H9 (cell line): Measurements from ENCODE around the gene RERE. TPM values are rescaled to one million over a fixed set of nuclear protein-coding genes. Genes with fewer than 3 reads are reported as not detected.

Source experiments
- DNase-seq: peaks from one replicate; pipeline ENCODE4 v3.0.0-alpha.2; 2017
- H2AFZ ChIP-seq: one replicate; pipeline ENCODE4 v1.6.1; 2013; ENCODE audit warnings: mild to moderate bottlenecking, low read length, control low read depth, moderate library complexity
- H2AK5ac ChIP-seq: 2 replicates; pipeline ENCODE4 v1.6.1; 2013; ENCODE audit warnings: low read length, control low read depth, mixed read lengths; ENCODE audit not compliant: insufficient read length
- H2BK120ac ChIP-seq: one replicate; pipeline ENCODE4 v1.6.1; 2013; ENCODE audit warnings: low read depth, mild to moderate bottlenecking, low read length, control low read depth, inconsistent platforms; ENCODE audit not compliant: poor library complexity, severe bottlenecking
- H2BK12ac ChIP-seq: 2 replicates; pipeline ENCODE4 v1.6.1; 2013; ENCODE audit warnings: low read length, control low read depth, mixed read lengths, low read depth; ENCODE audit not compliant: insufficient read length
- H2BK15ac ChIP-seq: 2 replicates; pipeline ENCODE4 v1.6.1; 2013; ENCODE audit warnings: low read depth, low read length, control low read depth
- H2BK20ac ChIP-seq: one replicate; pipeline ENCODE4 v1.6.1; 2013; ENCODE audit warnings: low read depth, mild to moderate bottlenecking, low read length, control low read depth, inconsistent platforms; ENCODE audit not compliant: poor library complexity, severe bottlenecking
- H2BK5ac ChIP-seq: 2 replicates; pipeline ENCODE4 v1.6.1; 2013; ENCODE audit warnings: low read length, control low read depth, mixed read lengths; ENCODE audit not compliant: insufficient read length
- H3K14ac ChIP-seq: 2 replicates; pipeline ENCODE4 v1.6.1; 2013; ENCODE audit warnings: low read length, control low read depth; ENCODE audit not compliant: insufficient read depth
- H3K18ac ChIP-seq: 2 replicates; pipeline ENCODE4 v1.6.1; 2013; ENCODE audit warnings: low read depth, mild to moderate bottlenecking, mixed read lengths, low read length, control low read depth; ENCODE audit not compliant: insufficient read length
- H3K23ac ChIP-seq: 2 replicates; pipeline ENCODE4 v1.6.1; 2013; ENCODE audit warnings: low read length, control low read depth, mixed read lengths, low read depth; ENCODE audit not compliant: insufficient read length
- H3K23me2 ChIP-seq: 2 replicates; pipeline ENCODE4 v1.6.1; 2013; ENCODE audit warnings: low read depth, mild to moderate bottlenecking, mixed read lengths, low read length, control low read depth; ENCODE audit not compliant: insufficient read length, poor library complexity, severe bottlenecking
- H3K27ac ChIP-seq: 2 replicates; pipeline ENCODE4 v1.5.1; 2013; ENCODE audit warnings: low read length, control low read depth, mixed read lengths, low read depth; ENCODE audit not compliant: insufficient read length
- H3K27me3 ChIP-seq: 2 replicates; pipeline ENCODE4 v1.6.1; 2013; ENCODE audit warnings: low read length, control low read depth, inconsistent platforms; ENCODE audit not compliant: insufficient read depth
- H3K4ac ChIP-seq: 2 replicates; pipeline ENCODE4 v1.6.1; 2013; ENCODE audit warnings: low read depth, mild to moderate bottlenecking, control low read depth, inconsistent platforms, low read length, moderate library complexity
- H3K4me1 ChIP-seq: 2 replicates; pipeline ENCODE4 v1.6.1; 2013; ENCODE audit warnings: low read length, control low read depth, inconsistent platforms; ENCODE audit not compliant: insufficient read depth
- H3K4me2 ChIP-seq: 2 replicates; pipeline ENCODE4 v1.6.1; 2013; ENCODE audit warnings: low read length, control low read depth, mixed read lengths; ENCODE audit not compliant: insufficient read length, insufficient read depth
- H3K56ac ChIP-seq: 2 replicates; pipeline ENCODE4 v1.6.1; 2013; ENCODE audit warnings: low read depth, mild to moderate bottlenecking, mixed read lengths, low read length, control low read depth; ENCODE audit not compliant: insufficient read length
- H3K79me1 ChIP-seq: 2 replicates; pipeline ENCODE4 v1.6.1; 2013; ENCODE audit warnings: low read depth, mild to moderate bottlenecking, moderate library complexity, low read length, control low read depth, inconsistent platforms; ENCODE audit not compliant: insufficient read depth, poor library complexity, severe bottlenecking
- H3K79me2 ChIP-seq: 2 replicates; pipeline ENCODE4 v1.6.1; 2013; ENCODE audit warnings: low read length, control low read depth, inconsistent platforms; ENCODE audit not compliant: insufficient read depth
- H3K9ac ChIP-seq: 2 replicates; pipeline ENCODE4 v1.6.1; 2013; ENCODE audit warnings: low read length, control low read depth, mixed read lengths; ENCODE audit not compliant: insufficient read length; ENCODE audit errors: extremely low read depth
- H3K9me3 ChIP-seq: one replicate; pipeline ENCODE4 v1.6.1; 2013; ENCODE audit warnings: low read depth, low read length, inconsistent platforms; ENCODE audit not compliant: control insufficient read depth
- H3T11ph ChIP-seq: one replicate; pipeline ENCODE4 v1.6.1; 2013; ENCODE audit warnings: mild to moderate bottlenecking, low read length, control low read depth, inconsistent platforms
- H4K20me1 ChIP-seq: one replicate; pipeline ENCODE4 v1.6.1; 2013; ENCODE audit not compliant: control insufficient read depth, insufficient read length, insufficient read depth
- H4K5ac ChIP-seq: 2 replicates; pipeline ENCODE4 v1.6.1; 2013; ENCODE audit warnings: low read depth, mild to moderate bottlenecking, mixed read lengths, low read length, control low read depth; ENCODE audit not compliant: insufficient read length
- H4K8ac ChIP-seq: replicated peaks from 2 replicates; pipeline ENCODE4 v1.6.1; 2013; ENCODE audit warnings: low read length, control low read depth, mixed read lengths, low read depth; ENCODE audit not compliant: insufficient read length
- H4K91ac ChIP-seq: 2 replicates; pipeline ENCODE4 v1.6.1; 2013; ENCODE audit warnings: low read depth, mild to moderate bottlenecking, moderate library complexity, mixed read lengths, low read length, control low read depth; ENCODE audit not compliant: insufficient read length
- H3K27ac Mint-ChIP-seq, 3 experiments: 2 replicates in 2 of 3; 3 replicates in 1 of 3; pipeline ENCODE4 v1.8.0; 2020 to 2021; ENCODE audit warnings: mixed read lengths in 3 of 3, mild to moderate bottlenecking in 1 of 3, moderate library complexity in 1 of 3
- H3K27me3 Mint-ChIP-seq: 2 replicates; pipeline ENCODE4 v1.8.0; 2021; ENCODE audit warnings: low read depth, mild to moderate bottlenecking, moderate library complexity, mixed read lengths
- H3K36me3 Mint-ChIP-seq, 3 experiments: 2 replicates in 2 of 3; 3 replicates in 1 of 3; pipeline ENCODE4 v1.8.0; 2020 to 2021; ENCODE audit warnings: low read depth in 3 of 3, mixed read lengths in 3 of 3; ENCODE audit not compliant: insufficient read depth in 1 of 3
- H3K4me1 Mint-ChIP-seq, 2 experiments: 2 replicates each; pipeline ENCODE4 v1.8.0; 2020; ENCODE audit warnings: mixed read lengths in 2 of 2
- H3K4me3 Mint-ChIP-seq, 2 experiments: 2 replicates in 1 of 2; 3 replicates in 1 of 2; pipeline ENCODE4 v1.8.0; 2020 to 2021; ENCODE audit warnings: mild to moderate bottlenecking in 2 of 2, mixed read lengths in 2 of 2, moderate library complexity in 1 of 2
- H3K9me3 Mint-ChIP-seq, 2 experiments: 2 replicates in 1 of 2; 3 replicates in 1 of 2; pipeline ENCODE4 v1.8.0; 2020; ENCODE audit warnings: mild to moderate bottlenecking in 2 of 2, mixed read lengths in 2 of 2, moderate library complexity in 1 of 2
- CTCF ChIP-seq: fragments of 200-600 bp; sonication (generic); conservative IDR thresholded peaks from 3 replicates; pipeline ENCODE4 v1.8.0; 2021; ENCODE audit warnings: antibody characterized with exemption, mild to moderate bottlenecking
- WGBS: extraction: QIAGEN DNeasy Blood & Tissue Kit; methylation state at CpG from one replicate; pipeline ENCODE4 v1.1.7; 2013; ENCODE audit warnings: missing lambda C conversion rate, low lambda C conversion rate, mixed read lengths; ENCODE audit not compliant: insufficient read length; ENCODE audit errors: extremely low coverage; 5-methylcytosine and 5-hydroxymethylcytosine counted together
- total RNA-seq: library from RNA; stranded (reverse); gene quantifications from 2 replicates; pipeline ENCODE4 v1.2.1, GENCODE V29; 2021

RERE gene
- total RNA-seq, 1 experiment from 2014 or later: 103 TPM

GRCh38 chr1:8408151-8408839 is 409.1 kb downstream of the RERE start:
- Histone ChIP-seq H3K4me2 (no peak overlapping the region), H4K91ac (no peak overlapping the region), H3K9me3 (no peaks in the 10 kb centered on the region), H2AK5ac (no peak overlapping the region), H3K4me1 (peaks cover 9% of the 10 kb centered on the region; the same call in 1 of the 2 replicates), H3K79me1 (peaks cover 4% of the 10 kb centered on the region), H3K9ac (no peak overlapping the region), H4K5ac (no peak overlapping the region), H4K8ac (no peak overlapping the region), H3K18ac (no peak overlapping the region), H3K27ac (no peak overlapping the region), H2BK15ac (no peak overlapping the region), H3T11ph (no peak overlapping the region), H3K27me3 (no peaks in the 10 kb centered on the region), H3K23me2 (no peaks in the 10 kb centered on the region), H3K79me2 (peaks cover 8% of the 10 kb centered on the region; the same call in 1 of the 2 replicates), H3K14ac (no peak overlapping the region), H3K4ac (no peak overlapping the region), H2BK20ac (no peak overlapping the region), H2BK12ac (no peak overlapping the region), H2BK5ac (no peak overlapping the region), H4K20me1 (no peaks in the 10 kb centered on the region), H3K23ac (no peak overlapping the region), H3K56ac (no peak overlapping the region), H2BK120ac (no peak overlapping the region), H2AFZ (no peak overlapping the region)
- Mint-ChIP-seq H3K4me1 (peaks cover 56 to 59% of the 10 kb centered on the region in 2 experiments), H3K27me3 (no peaks in the 10 kb centered on the region), H3K9me3 (no peaks in the 10 kb centered on the region; a peak in 1 of 5 replicates), H3K36me3 (peaks cover 17 to 25% (median 25%) of the 10 kb centered on the region in 3 experiments), H3K27ac (peak overlapping the region; percentile 63 to 94 (median 84)), H3K4me3 (peak overlapping the region in 1 of 2 experiments; percentile 10; a peak in 1 of 5 replicates)
- no peak for TF ChIP-seq CTCF
- WGBS: no CpG with 5 or more reads among the region's 9 CpGs
- DNase-seq: no peak
